H1 (cell line): ENCODE measurements around the gene MIS18BP1. TPM values are rescaled to one million over a fixed set of nuclear protein-coding genes. Genes with fewer than 3 reads are reported as not detected.

Experiments
- MAX ChIP-seq: IDR thresholded peaks from 2 replicates; pipeline ENCODE4 v1.6.1; 2012; ENCODE audit warnings: inconsistent platforms
- USF2 ChIP-seq: IDR thresholded peaks from 2 replicates; pipeline ENCODE4 v1.6.1; 2011; ENCODE audit warnings: low read length, improper control_type of control experiment
- polyA plus RNA-seq, 7 experiments: library from polyadenylated mRNA; depleted of rRNA in 3 of 7; stranded (reverse) in 5 of 7; unstranded in 2 of 7; fragments of >200 nt in 5 of 7; fragments of 200-250 nt in 2 of 7; gene quantifications; 1 replicate in 5 of 7; 2 replicates in 1 of 7; 4 replicates in 1 of 7; pipeline versions ENCODE4 v1.2.1 to v1.2.3, GENCODE V29; 2011 to 2013; ENCODE audit warnings: missing spikeins in 2 of 7, mixed read lengths in 2 of 7
- total RNA-seq: library from RNA; stranded (reverse); fragmentation: NEBNext Ultra II Directional; extraction: Animal tissue kit (Norgen Biotek cat#: 25700); gene quantifications from 2 replicates; pipeline ENCODE4 v1.2.1, GENCODE V29; 2021

MIS18BP1 gene
- total and polyA plus RNA-seq, 2 of the 8 experiments (the other 6 are each of a cell fraction or from before 2014, with no cell fraction given): 12.8 to 80.5 TPM

GRCh38 chr14:45181329-45181728 lies 71.7 kb downstream of the MIS18BP1 start (continued):
- no peak for TF ChIP-seq USF2
- TF ChIP-seq MAX: no peak
